ENCODE measurements around the gene SAMSN1.
A peak's percentile ranks its signal among the peaks of the same experiment; 100 is the strongest.

Gene SAMSN1

GRCh38 chr21:14466715-14467114, 79.4 kb downstream of the SAMSN1 start:
- H3K4me2 ChIP-seq = no peak overlapping the region
- no peaks in the 10 kb centered on the region for H3K4me1 ChIP-seq (ENCODE audit: low read depth, poor library complexity, severe bottlenecking)
- TF ChIP-seq, protein P1, sequence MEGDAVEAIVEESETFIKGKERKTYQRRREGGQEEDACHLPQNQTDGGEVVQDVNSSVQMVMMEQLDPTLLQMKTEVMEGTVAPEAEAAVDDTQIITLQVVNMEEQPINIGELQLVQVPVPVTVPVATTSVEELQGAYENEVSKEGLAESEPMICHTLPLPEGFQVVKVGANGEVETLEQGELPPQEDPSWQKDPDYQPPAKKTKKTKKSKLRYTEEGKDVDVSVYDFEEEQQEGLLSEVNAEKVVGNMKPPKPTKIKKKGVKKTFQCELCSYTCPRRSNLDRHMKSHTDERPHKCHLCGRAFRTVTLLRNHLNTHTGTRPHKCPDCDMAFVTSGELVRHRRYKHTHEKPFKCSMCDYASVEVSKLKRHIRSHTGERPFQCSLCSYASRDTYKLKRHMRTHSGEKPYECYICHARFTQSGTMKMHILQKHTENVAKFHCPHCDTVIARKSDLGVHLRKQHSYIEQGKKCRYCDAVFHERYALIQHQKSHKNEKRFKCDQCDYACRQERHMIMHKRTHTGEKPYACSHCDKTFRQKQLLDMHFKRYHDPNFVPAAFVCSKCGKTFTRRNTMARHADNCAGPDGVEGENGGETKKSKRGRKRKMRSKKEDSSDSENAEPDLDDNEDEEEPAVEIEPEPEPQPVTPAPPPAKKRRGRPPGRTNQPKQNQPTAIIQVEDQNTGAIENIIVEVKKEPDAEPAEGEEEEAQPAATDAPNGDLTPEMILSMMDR (conservative IDR thresholded peaks at IDR 0.05; ENCODE audit: low read depth, low read length) = no peak
- no peaks in the 10 kb centered on the region for H3K27me3 ChIP-seq (ENCODE audit: insufficient read depth, low read depth)
- H3K79me2 ChIP-seq (ENCODE audit: insufficient read depth, low read depth) = no peaks in the 10 kb centered on the region
- no peak overlapping the region for H3K9ac ChIP-seq
- no peaks in the 10 kb centered on the region for H3K36me3 ChIP-seq (ENCODE audit: insufficient read depth)
- H4K20me1 ChIP-seq (ENCODE audit: insufficient read depth) = no peaks in the 10 kb centered on the region
- no peak overlapping the region for H3K4me3 ChIP-seq (IDR thresholded peaks at IDR 0.05; ENCODE audit: insufficient read depth, low read depth, low read length)
- H3K27ac ChIP-seq = no peak overlapping the region
- H2AFZ ChIP-seq (ENCODE audit: low read depth) = no peak overlapping the region

DNA sequence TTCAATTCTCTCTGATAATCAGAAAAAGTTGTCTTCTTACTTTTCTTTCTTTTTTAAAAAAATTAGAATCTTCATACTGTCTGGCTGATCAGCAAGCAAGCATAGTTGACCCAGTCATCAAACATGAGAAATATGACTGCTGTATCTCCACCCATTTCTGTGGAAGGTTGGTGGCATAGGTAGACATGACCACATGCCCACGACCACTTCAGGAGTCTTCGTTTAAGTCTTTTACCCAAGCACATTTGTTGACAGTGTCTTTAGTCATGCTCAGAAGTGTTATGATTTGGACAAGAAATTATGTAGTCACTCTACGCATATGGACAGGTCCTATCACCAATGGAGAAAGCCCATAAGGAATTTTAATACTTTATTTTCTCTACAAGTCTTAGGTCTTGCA, 88.4 kb downstream of the SAMSN1 start:
- H3K4me3 ChIP-seq (IDR thresholded peaks at IDR 0.05; ENCODE audit: insufficient read depth, low read depth, low read length) = no peak overlapping the region
- no peaks in the 10 kb centered on the region for H3K36me3 ChIP-seq (ENCODE audit: insufficient read depth)
- H2AFZ ChIP-seq (ENCODE audit: low read depth) = no peak overlapping the region
- peaks cover 29% of the 10 kb centered on the region for H3K4me1 ChIP-seq (ENCODE audit: low read depth, poor library complexity, severe bottlenecking)
- TF ChIP-seq, protein P1 (conservative IDR thresholded peaks at IDR 0.05; ENCODE audit: low read depth, low read length) = no peak
- H4K20me1 ChIP-seq (ENCODE audit: insufficient read depth) = no peaks in the 10 kb centered on the region
- no peak overlapping the region for H3K9ac ChIP-seq
- H3K4me2 ChIP-seq = no peak overlapping the region
- no peaks in the 10 kb centered on the region for H3K79me2 ChIP-seq (ENCODE audit: insufficient read depth, low read depth)
- H3K27me3 ChIP-seq (ENCODE audit: insufficient read depth, low read depth) = no peaks in the 10 kb centered on the region
- H3K27ac ChIP-seq = no peak overlapping the region

DNA sequence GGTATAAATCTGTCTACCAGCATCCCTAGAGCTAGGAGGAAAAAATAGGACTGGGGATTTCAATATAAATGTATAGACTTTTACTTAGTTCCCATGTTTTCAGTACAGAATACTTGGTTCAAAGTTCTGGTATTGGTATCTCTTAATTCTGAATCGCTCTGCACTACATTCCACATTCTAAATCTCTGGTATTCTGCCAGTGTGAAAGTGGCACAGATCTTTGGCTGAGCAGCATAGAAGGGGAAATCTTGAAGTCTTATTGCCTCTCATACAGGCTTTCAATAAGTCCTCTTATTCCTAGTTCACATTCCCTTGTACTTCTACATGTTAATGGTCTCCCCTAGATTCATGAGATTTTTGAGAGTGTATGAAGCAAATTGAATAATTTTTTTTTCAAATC, 89.2 kb downstream of the SAMSN1 start:
- H3K4me1 ChIP-seq (ENCODE audit: low read depth, poor library complexity, severe bottlenecking) = peaks cover 34% of the 10 kb centered on the region
- no peaks in the 10 kb centered on the region for H3K27me3 ChIP-seq (ENCODE audit: insufficient read depth, low read depth)
- no peak overlapping the region for H3K27ac ChIP-seq
- no peaks in the 10 kb centered on the region for H3K36me3 ChIP-seq (ENCODE audit: insufficient read depth)
- no peaks in the 10 kb centered on the region for H4K20me1 ChIP-seq (ENCODE audit: insufficient read depth)
- no peak overlapping the region for H2AFZ ChIP-seq (ENCODE audit: low read depth)
- no peaks in the 10 kb centered on the region for H3K79me2 ChIP-seq (ENCODE audit: insufficient read depth, low read depth)
- H3K4me3 ChIP-seq (IDR thresholded peaks at IDR 0.05; ENCODE audit: insufficient read depth, low read depth, low read length) = no peak overlapping the region
- no peak overlapping the region for H3K4me2 ChIP-seq
- H3K9ac ChIP-seq = no peak overlapping the region
- TF ChIP-seq, protein P1 (conservative IDR thresholded peaks at IDR 0.05; ENCODE audit: low read depth, low read length) = no peak

- peak overlapping the region; percentile 41; the same call in 1 of the 2 replicates for H2AFZ ChIP-seq (ENCODE audit: low read depth)
- no peak overlapping the region for H3K9ac ChIP-seq
- H3K4me1 ChIP-seq (ENCODE audit: low read depth, poor library complexity, severe bottlenecking) = peaks cover 42% of the 10 kb centered on the region
- H3K4me2 ChIP-seq = peak overlapping the region; percentile 58; the same call in 1 of the 2 replicates
- no peak overlapping the region for H3K4me3 ChIP-seq (IDR thresholded peaks at IDR 0.05; ENCODE audit: insufficient read depth, low read depth, low read length)
- H4K20me1 ChIP-seq (ENCODE audit: insufficient read depth) = no peaks in the 10 kb centered on the region
- H3K36me3 ChIP-seq (ENCODE audit: insufficient read depth) = no peaks in the 10 kb centered on the region
- H3K27me3 ChIP-seq (ENCODE audit: insufficient read depth, low read depth) = no peaks in the 10 kb centered on the region
- no peaks in the 10 kb centered on the region for H3K79me2 ChIP-seq (ENCODE audit: insufficient read depth, low read depth)
- peak overlapping the region; percentile 48 for H3K27ac ChIP-seq
- TF ChIP-seq, protein P1 (conservative IDR thresholded peaks at IDR 0.05; ENCODE audit: low read depth, low read length) = no peak
Observed at GRCh38 chr21:14454016-14455009, 91.8 kb downstream of the SAMSN1 start.

All from KMS-11 (cell line).